Measurements from ENCODE around the gene SLC2A3. TPM values are rescaled to one million over a fixed set of nuclear protein-coding genes. Genes with fewer than 3 reads are reported as not detected.
A peak's percentile ranks its signal among the peaks of the same experiment; 100 is the strongest.
"Not testable (repeated sequence)": the region's sequence is repeated elsewhere in the genome, so short reads cannot be mapped to it uniquely, and the experiment has no call there.

SLC2A3 gene
- 251 and 267 TPM in 2 replicates for total RNA-seq
- 349 and 363 TPM in 2 replicates for polyA plus RNA-seq

DNA sequence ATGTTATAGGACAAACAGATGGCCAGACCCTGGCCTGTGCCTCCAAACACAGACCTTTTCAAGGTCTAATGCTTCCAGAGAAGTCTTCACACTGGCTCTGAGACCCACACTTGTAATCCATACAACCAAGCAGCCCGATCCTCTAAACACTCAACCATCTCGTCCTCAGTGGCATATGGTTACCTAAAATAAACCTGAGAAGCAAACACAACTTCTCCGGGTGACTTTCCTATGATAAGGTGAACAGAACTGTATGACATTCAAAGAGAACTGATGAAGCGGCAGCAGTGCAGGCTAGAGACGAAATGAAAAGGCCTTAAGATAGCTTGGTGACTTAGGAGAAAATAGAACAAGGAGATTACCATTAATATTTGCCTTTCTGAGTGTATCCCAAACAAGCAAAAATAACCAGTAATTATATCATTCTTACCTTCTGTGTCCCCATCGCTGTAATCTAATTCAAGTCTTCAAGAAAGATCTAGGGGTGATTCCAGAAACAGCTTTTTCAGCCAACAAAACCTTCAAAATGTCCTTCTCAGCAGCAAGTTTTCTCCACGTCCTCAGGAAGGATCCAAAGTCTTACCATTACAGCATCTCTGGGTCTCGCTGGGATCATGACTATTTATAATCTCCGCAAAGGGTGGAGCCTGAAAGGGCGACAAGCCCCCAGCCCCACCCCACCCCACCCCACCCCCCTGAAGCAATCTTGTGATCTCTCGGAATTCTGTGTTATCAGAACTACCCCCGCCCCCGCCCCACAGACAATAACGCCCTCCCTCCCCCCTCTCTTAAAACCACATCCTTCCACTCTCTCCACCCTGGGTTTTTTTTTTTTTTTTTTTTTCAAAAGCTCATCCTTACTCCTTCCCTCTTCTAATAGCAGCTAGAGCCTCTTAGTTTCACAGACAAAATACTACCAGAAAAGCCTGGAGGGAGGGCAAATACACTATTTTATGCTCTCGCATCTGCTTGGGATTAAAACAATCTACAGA, at the start of gene SLC2A3:
Gene SLC2A3, minus strand, starts transcription at position 598 of the 992 bp plus-strand sequence. Its CDS starts 153 bp downstream, at position 445.
- Histone ChIP-seq H3K27me3 (no peaks in the 10 kb centered on the region), H3K4me3 (peak within 1 kb of the TSS; percentile 87), H3K4me1 (ENCODE audit: low read depth) (peaks cover 25% of the 10 kb centered on the region), H3K9me3 (ENCODE audit: low read depth) (no peaks in the 10 kb centered on the region), H3K36me3 (peaks cover 27% of the 10 kb centered on the region), H3K27ac (peak within 1 kb of the TSS; percentile 79)
- TF ChIP-seq, protein P1, sequence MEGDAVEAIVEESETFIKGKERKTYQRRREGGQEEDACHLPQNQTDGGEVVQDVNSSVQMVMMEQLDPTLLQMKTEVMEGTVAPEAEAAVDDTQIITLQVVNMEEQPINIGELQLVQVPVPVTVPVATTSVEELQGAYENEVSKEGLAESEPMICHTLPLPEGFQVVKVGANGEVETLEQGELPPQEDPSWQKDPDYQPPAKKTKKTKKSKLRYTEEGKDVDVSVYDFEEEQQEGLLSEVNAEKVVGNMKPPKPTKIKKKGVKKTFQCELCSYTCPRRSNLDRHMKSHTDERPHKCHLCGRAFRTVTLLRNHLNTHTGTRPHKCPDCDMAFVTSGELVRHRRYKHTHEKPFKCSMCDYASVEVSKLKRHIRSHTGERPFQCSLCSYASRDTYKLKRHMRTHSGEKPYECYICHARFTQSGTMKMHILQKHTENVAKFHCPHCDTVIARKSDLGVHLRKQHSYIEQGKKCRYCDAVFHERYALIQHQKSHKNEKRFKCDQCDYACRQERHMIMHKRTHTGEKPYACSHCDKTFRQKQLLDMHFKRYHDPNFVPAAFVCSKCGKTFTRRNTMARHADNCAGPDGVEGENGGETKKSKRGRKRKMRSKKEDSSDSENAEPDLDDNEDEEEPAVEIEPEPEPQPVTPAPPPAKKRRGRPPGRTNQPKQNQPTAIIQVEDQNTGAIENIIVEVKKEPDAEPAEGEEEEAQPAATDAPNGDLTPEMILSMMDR (IDR thresholded peaks at IDR 0.05; ENCODE audit: low read depth, low read length), result no peak
- DNase-seq (ENCODE audit: low read depth in 1 of 2, low spot score in 1 of 2), result peak; percentile 74 to 95

GRCh38 chr12:7984900-7985299, 48.9 kb upstream of the SLC2A3 start:
- H3K27me3 ChIP-seq, result no peaks in the 10 kb centered on the region
- DNase-seq (ENCODE audit: low read depth in 1 of 2, low spot score in 1 of 2), result no peak
- H3K9me3 ChIP-seq (ENCODE audit: low read depth), result no peaks in the 10 kb centered on the region
- peaks cover 13% of the 10 kb centered on the region for H3K4me1 ChIP-seq (ENCODE audit: low read depth)
- H3K4me3 ChIP-seq, result no peak overlapping the region
- TF ChIP-seq, protein P1 (IDR thresholded peaks at IDR 0.05; ENCODE audit: low read depth, low read length), result no peak
- no peaks in the 10 kb centered on the region for H3K36me3 ChIP-seq
- no peak overlapping the region for H3K27ac ChIP-seq

- DNase-seq (ENCODE audit: low read depth in 1 of 2, low spot score in 1 of 2); H3K4me3 ChIP-seq; H3K36me3 ChIP-seq; H3K27me3 ChIP-seq; H3K9me3 ChIP-seq (ENCODE audit: low read depth): not testable (repeated sequence)
- H3K27ac ChIP-seq, result peak overlapping the region; percentile 48
- H3K4me1 ChIP-seq (ENCODE audit: low read depth), result peaks cover 10% of the 10 kb centered on the region
Observed at GRCh38 chr12:7983460-7983859, 47.5 kb upstream of the SLC2A3 start.

DNA sequence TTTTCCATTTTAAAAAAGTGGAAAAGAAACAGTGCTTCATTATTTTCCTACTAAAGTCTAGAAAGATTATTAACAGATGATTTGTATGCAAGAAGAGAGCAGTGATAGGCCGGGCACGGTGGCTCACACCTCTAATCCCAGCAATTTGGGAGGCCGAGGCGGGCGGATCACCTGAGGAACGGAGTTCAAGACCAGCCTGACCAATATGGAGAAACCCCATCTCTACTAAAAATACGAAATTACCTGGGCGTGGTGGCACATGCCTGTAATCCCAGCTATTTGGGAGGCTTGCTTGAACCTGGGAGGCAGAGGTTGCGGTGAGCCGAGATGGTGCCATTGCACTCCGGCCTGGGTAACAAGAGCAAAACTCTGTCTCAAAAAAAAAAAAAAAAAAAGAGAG, 47.0 kb upstream of the SLC2A3 start:
- H3K27me3 ChIP-seq; H3K4me3 ChIP-seq; H3K36me3 ChIP-seq; H3K9me3 ChIP-seq (ENCODE audit: low read depth); DNase-seq (ENCODE audit: low read depth in 1 of 2, low spot score in 1 of 2): not testable (repeated sequence)
- Histone ChIP-seq H3K4me1 (ENCODE audit: low read depth) (peaks cover 10% of the 10 kb centered on the region), H3K27ac (peak overlapping the region; percentile 57)

- DNase-seq (ENCODE audit: low read depth in 1 of 2, low spot score in 1 of 2); H3K36me3 ChIP-seq; H3K4me3 ChIP-seq; H3K27me3 ChIP-seq; H3K9me3 ChIP-seq (ENCODE audit: low read depth): not testable (repeated sequence)
- H3K4me1 ChIP-seq (ENCODE audit: low read depth), result peaks cover 10% of the 10 kb centered on the region
- peak overlapping the region; percentile 57 for H3K27ac ChIP-seq
Observed at GRCh38 chr12:7982332-7982735, 46.3 kb upstream of the SLC2A3 start.

GRCh38 chr12:7981446-7981845, 45.5 kb upstream of the SLC2A3 start:
- Histone ChIP-seq H3K4me3 (no peak overlapping the region), H3K27me3 (no peaks in the 10 kb centered on the region), H3K9me3 (ENCODE audit: low read depth) (no peaks in the 10 kb centered on the region), H3K4me1 (ENCODE audit: low read depth) (peaks cover 10% of the 10 kb centered on the region), H3K27ac (no peak overlapping the region), H3K36me3 (no peaks in the 10 kb centered on the region)
- TF ChIP-seq, protein P1 (IDR thresholded peaks at IDR 0.05; ENCODE audit: low read depth, low read length), result no peak
- DNase-seq (ENCODE audit: low read depth in 1 of 2, low spot score in 1 of 2), result no peak

DNA sequence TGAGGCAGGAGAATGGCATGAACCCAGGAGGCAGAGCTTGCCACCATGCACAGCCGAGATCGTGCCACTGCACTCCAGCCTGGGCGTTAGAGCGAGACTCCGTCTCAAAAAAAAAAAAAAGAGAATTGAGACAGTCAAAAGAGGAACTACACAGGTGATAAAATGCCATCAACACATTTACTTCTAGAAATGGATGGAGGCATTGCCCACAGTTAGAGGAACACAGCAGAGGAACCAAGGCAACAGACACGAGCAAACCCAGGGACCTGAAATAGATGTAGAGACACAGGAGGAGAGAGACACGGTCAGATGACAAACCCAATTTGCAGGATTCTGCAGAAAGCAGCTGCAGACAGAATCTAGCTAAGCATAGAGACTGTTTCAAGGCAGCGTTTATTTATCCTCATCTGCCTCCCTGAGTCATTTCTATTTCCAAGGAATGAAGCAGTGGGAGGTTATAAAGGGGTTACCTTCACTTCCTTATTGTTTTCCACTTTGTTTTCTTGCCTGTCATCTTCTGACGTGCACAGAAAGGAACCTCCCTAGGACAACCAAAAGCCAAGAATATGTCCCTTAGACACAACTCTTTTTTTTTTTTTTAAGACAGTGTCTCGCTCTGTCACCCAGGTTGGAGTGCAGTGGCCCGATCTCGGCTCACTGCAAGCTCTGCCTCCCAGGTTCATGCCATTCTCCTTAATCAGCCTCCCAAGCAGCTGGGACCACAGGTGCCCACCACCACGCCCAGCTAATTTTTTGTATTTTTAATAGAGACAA, 41.6 kb upstream of the SLC2A3 start:
- not testable (repeated sequence) for H3K9me3 ChIP-seq (ENCODE audit: low read depth); H3K27me3 ChIP-seq; H3K4me3 ChIP-seq; H3K27ac ChIP-seq; DNase-seq (ENCODE audit: low read depth in 1 of 2, low spot score in 1 of 2); H3K4me1 ChIP-seq (ENCODE audit: low read depth); H3K36me3 ChIP-seq
